H9 (cell line): ENCODE results near the gene ICAM4. TPM values are rescaled to one million over a fixed set of nuclear protein-coding genes. Genes with fewer than 3 reads are reported as not detected.

Experiments used
- DNase-seq: peaks from one replicate; pipeline ENCODE4 v3.0.0-alpha.2; 2017
- H2AFZ ChIP-seq: one replicate; pipeline ENCODE4 v1.6.1; 2013; ENCODE audit warnings: mild to moderate bottlenecking, low read length, control low read depth, moderate library complexity
- H2AK5ac ChIP-seq: 2 replicates; pipeline ENCODE4 v1.6.1; 2013; ENCODE audit warnings: low read length, control low read depth, mixed read lengths; ENCODE audit not compliant: insufficient read length
- H2BK120ac ChIP-seq: one replicate; pipeline ENCODE4 v1.6.1; 2013; ENCODE audit warnings: low read depth, mild to moderate bottlenecking, low read length, control low read depth, inconsistent platforms; ENCODE audit not compliant: poor library complexity, severe bottlenecking
- H2BK12ac ChIP-seq: 2 replicates; pipeline ENCODE4 v1.6.1; 2013; ENCODE audit warnings: low read length, control low read depth, mixed read lengths, low read depth; ENCODE audit not compliant: insufficient read length
- H2BK15ac ChIP-seq: 2 replicates; pipeline ENCODE4 v1.6.1; 2013; ENCODE audit warnings: low read depth, low read length, control low read depth
- H2BK20ac ChIP-seq: one replicate; pipeline ENCODE4 v1.6.1; 2013; ENCODE audit warnings: low read depth, mild to moderate bottlenecking, low read length, control low read depth, inconsistent platforms; ENCODE audit not compliant: poor library complexity, severe bottlenecking
- H2BK5ac ChIP-seq: 2 replicates; pipeline ENCODE4 v1.6.1; 2013; ENCODE audit warnings: low read length, control low read depth, mixed read lengths; ENCODE audit not compliant: insufficient read length
- H3K14ac ChIP-seq: 2 replicates; pipeline ENCODE4 v1.6.1; 2013; ENCODE audit warnings: low read length, control low read depth; ENCODE audit not compliant: insufficient read depth
- H3K18ac ChIP-seq: 2 replicates; pipeline ENCODE4 v1.6.1; 2013; ENCODE audit warnings: low read depth, mild to moderate bottlenecking, mixed read lengths, low read length, control low read depth; ENCODE audit not compliant: insufficient read length
- H3K23ac ChIP-seq: 2 replicates; pipeline ENCODE4 v1.6.1; 2013; ENCODE audit warnings: low read length, control low read depth, mixed read lengths, low read depth; ENCODE audit not compliant: insufficient read length
- H3K23me2 ChIP-seq: 2 replicates; pipeline ENCODE4 v1.6.1; 2013; ENCODE audit warnings: low read depth, mild to moderate bottlenecking, mixed read lengths, low read length, control low read depth; ENCODE audit not compliant: insufficient read length, poor library complexity, severe bottlenecking
- H3K27ac ChIP-seq: 2 replicates; pipeline ENCODE4 v1.5.1; 2013; ENCODE audit warnings: low read length, control low read depth, mixed read lengths, low read depth; ENCODE audit not compliant: insufficient read length
- H3K27me3 ChIP-seq: 2 replicates; pipeline ENCODE4 v1.6.1; 2013; ENCODE audit warnings: low read length, control low read depth, inconsistent platforms; ENCODE audit not compliant: insufficient read depth
- H3K4ac ChIP-seq: 2 replicates; pipeline ENCODE4 v1.6.1; 2013; ENCODE audit warnings: low read depth, mild to moderate bottlenecking, control low read depth, inconsistent platforms, low read length, moderate library complexity
- H3K4me1 ChIP-seq: 2 replicates; pipeline ENCODE4 v1.6.1; 2013; ENCODE audit warnings: low read length, control low read depth, inconsistent platforms; ENCODE audit not compliant: insufficient read depth
- H3K4me2 ChIP-seq: 2 replicates; pipeline ENCODE4 v1.6.1; 2013; ENCODE audit warnings: low read length, control low read depth, mixed read lengths; ENCODE audit not compliant: insufficient read length, insufficient read depth
- H3K56ac ChIP-seq: 2 replicates; pipeline ENCODE4 v1.6.1; 2013; ENCODE audit warnings: low read depth, mild to moderate bottlenecking, mixed read lengths, low read length, control low read depth; ENCODE audit not compliant: insufficient read length
- H3K79me1 ChIP-seq: 2 replicates; pipeline ENCODE4 v1.6.1; 2013; ENCODE audit warnings: low read depth, mild to moderate bottlenecking, moderate library complexity, low read length, control low read depth, inconsistent platforms; ENCODE audit not compliant: insufficient read depth, poor library complexity, severe bottlenecking
- H3K79me2 ChIP-seq: 2 replicates; pipeline ENCODE4 v1.6.1; 2013; ENCODE audit warnings: low read length, control low read depth, inconsistent platforms; ENCODE audit not compliant: insufficient read depth
- H3K9ac ChIP-seq: 2 replicates; pipeline ENCODE4 v1.6.1; 2013; ENCODE audit warnings: low read length, control low read depth, mixed read lengths; ENCODE audit not compliant: insufficient read length; ENCODE audit errors: extremely low read depth
- H3K9me3 ChIP-seq: one replicate; pipeline ENCODE4 v1.6.1; 2013; ENCODE audit warnings: low read depth, low read length, inconsistent platforms; ENCODE audit not compliant: control insufficient read depth
- H3T11ph ChIP-seq: one replicate; pipeline ENCODE4 v1.6.1; 2013; ENCODE audit warnings: mild to moderate bottlenecking, low read length, control low read depth, inconsistent platforms
- H4K20me1 ChIP-seq: one replicate; pipeline ENCODE4 v1.6.1; 2013; ENCODE audit not compliant: control insufficient read depth, insufficient read length, insufficient read depth
- H4K5ac ChIP-seq: 2 replicates; pipeline ENCODE4 v1.6.1; 2013; ENCODE audit warnings: low read depth, mild to moderate bottlenecking, mixed read lengths, low read length, control low read depth; ENCODE audit not compliant: insufficient read length
- H4K8ac ChIP-seq: replicated peaks from 2 replicates; pipeline ENCODE4 v1.6.1; 2013; ENCODE audit warnings: low read length, control low read depth, mixed read lengths, low read depth; ENCODE audit not compliant: insufficient read length
- H4K91ac ChIP-seq: 2 replicates; pipeline ENCODE4 v1.6.1; 2013; ENCODE audit warnings: low read depth, mild to moderate bottlenecking, moderate library complexity, mixed read lengths, low read length, control low read depth; ENCODE audit not compliant: insufficient read length
- H3K27ac Mint-ChIP-seq, 3 experiments: 2 replicates in 2 of 3; 3 replicates in 1 of 3; pipeline ENCODE4 v1.8.0; 2020 to 2021; ENCODE audit warnings: mixed read lengths in 3 of 3, mild to moderate bottlenecking in 1 of 3, moderate library complexity in 1 of 3
- H3K27me3 Mint-ChIP-seq: 2 replicates; pipeline ENCODE4 v1.8.0; 2021; ENCODE audit warnings: low read depth, mild to moderate bottlenecking, moderate library complexity, mixed read lengths
- H3K36me3 Mint-ChIP-seq, 3 experiments: 2 replicates in 2 of 3; 3 replicates in 1 of 3; pipeline ENCODE4 v1.8.0; 2020 to 2021; ENCODE audit warnings: low read depth in 3 of 3, mixed read lengths in 3 of 3; ENCODE audit not compliant: insufficient read depth in 1 of 3
- H3K4me1 Mint-ChIP-seq, 2 experiments: 2 replicates each; pipeline ENCODE4 v1.8.0; 2020; ENCODE audit warnings: mixed read lengths in 2 of 2
- H3K4me3 Mint-ChIP-seq, 2 experiments: 2 replicates in 1 of 2; 3 replicates in 1 of 2; pipeline ENCODE4 v1.8.0; 2020 to 2021; ENCODE audit warnings: mild to moderate bottlenecking in 2 of 2, mixed read lengths in 2 of 2, moderate library complexity in 1 of 2
- H3K9me3 Mint-ChIP-seq, 2 experiments: 2 replicates in 1 of 2; 3 replicates in 1 of 2; pipeline ENCODE4 v1.8.0; 2020; ENCODE audit warnings: mild to moderate bottlenecking in 2 of 2, mixed read lengths in 2 of 2, moderate library complexity in 1 of 2
- WGBS: extraction: QIAGEN DNeasy Blood & Tissue Kit; methylation state at CpG from one replicate; pipeline ENCODE4 v1.1.7; 2013; ENCODE audit warnings: missing lambda C conversion rate, low lambda C conversion rate, mixed read lengths; ENCODE audit not compliant: insufficient read length; ENCODE audit errors: extremely low coverage; 5-methylcytosine and 5-hydroxymethylcytosine counted together
- total RNA-seq: library from RNA; stranded (reverse); gene quantifications from 2 replicates; pipeline ENCODE4 v1.2.1, GENCODE V29; 2021
- TF ChIP-seq, protein P1 (sequence below): fragments of 200-600 bp; sonication (generic); conservative IDR thresholded peaks from 3 replicates; pipeline ENCODE4 v1.8.0; 2021; ENCODE audit warnings: antibody characterized with exemption, mild to moderate bottlenecking

The ICAM4 gene
- total RNA-seq, 1 experiment from 2014 or later = 1.1 TPM

GRCh38 chr19:10268071-10268470 lies 18.7 kb upstream of the ICAM4 start:
- Histone ChIP-seq H3K4ac (no peak overlapping the region), H3K27ac (no peak overlapping the region), H3K18ac (no peak overlapping the region), H3K4me1 (no peaks in the 10 kb centered on the region), H2BK15ac (no peak overlapping the region), H4K20me1 (no peaks in the 10 kb centered on the region), H3K79me2 (no peaks in the 10 kb centered on the region), H4K91ac (no peak overlapping the region), H3K4me2 (no peak overlapping the region), H3K79me1 (no peaks in the 10 kb centered on the region), H3K23me2 (peaks cover 6% of the 10 kb centered on the region), H3K14ac (no peak overlapping the region), H2BK120ac (no peak overlapping the region), H2BK5ac (no peak overlapping the region), H3T11ph (no peak overlapping the region), H2BK20ac (no peak overlapping the region), H2AFZ (no peak overlapping the region), H3K9me3 (no peaks in the 10 kb centered on the region), H3K56ac (no peak overlapping the region), H2AK5ac (no peak overlapping the region), H3K27me3 (peaks cover 9% of the 10 kb centered on the region; the same call in 1 of the 2 replicates), H4K8ac (no peak overlapping the region), H2BK12ac (no peak overlapping the region), H3K23ac (no peak overlapping the region), H4K5ac (no peak overlapping the region), H3K9ac (no peak overlapping the region)
- H3K4me1 Mint-ChIP-seq = 0 out of 4 replicates have a peak, but pooled peaks cover 0 to 6% of the 10 kb centered on the region in 2 experiments
- no peaks in the 10 kb centered on the region for H3K9me3 Mint-ChIP-seq
- TF ChIP-seq, protein P1, sequence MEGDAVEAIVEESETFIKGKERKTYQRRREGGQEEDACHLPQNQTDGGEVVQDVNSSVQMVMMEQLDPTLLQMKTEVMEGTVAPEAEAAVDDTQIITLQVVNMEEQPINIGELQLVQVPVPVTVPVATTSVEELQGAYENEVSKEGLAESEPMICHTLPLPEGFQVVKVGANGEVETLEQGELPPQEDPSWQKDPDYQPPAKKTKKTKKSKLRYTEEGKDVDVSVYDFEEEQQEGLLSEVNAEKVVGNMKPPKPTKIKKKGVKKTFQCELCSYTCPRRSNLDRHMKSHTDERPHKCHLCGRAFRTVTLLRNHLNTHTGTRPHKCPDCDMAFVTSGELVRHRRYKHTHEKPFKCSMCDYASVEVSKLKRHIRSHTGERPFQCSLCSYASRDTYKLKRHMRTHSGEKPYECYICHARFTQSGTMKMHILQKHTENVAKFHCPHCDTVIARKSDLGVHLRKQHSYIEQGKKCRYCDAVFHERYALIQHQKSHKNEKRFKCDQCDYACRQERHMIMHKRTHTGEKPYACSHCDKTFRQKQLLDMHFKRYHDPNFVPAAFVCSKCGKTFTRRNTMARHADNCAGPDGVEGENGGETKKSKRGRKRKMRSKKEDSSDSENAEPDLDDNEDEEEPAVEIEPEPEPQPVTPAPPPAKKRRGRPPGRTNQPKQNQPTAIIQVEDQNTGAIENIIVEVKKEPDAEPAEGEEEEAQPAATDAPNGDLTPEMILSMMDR = no peak
- no peak overlapping the region for H3K27ac Mint-ChIP-seq
- H3K4me3 Mint-ChIP-seq = no peak overlapping the region
- no peaks in the 10 kb centered on the region for H3K36me3 Mint-ChIP-seq
- WGBS = no CpG with 5 or more reads among the region's 6 CpGs
- DNase-seq = no peak
- peaks cover 59% of the 10 kb centered on the region for H3K27me3 Mint-ChIP-seq
